ENCODE results near the gene SDHC.
A peak's percentile ranks its signal among the peaks of the same experiment; 100 is the strongest.

Gene SDHC

GRCh38 chr1:161324020-161324419 lies 9.8 kb downstream of the SDHC start:
- in situ Hi-C loops (cut with HindIII; ENCODE audit: low pct_unique_long_range_greater_than_20kb, low sequenced_read_pairs) = no loop called here
- DNase-seq (ENCODE audit: low read depth in 1 of 2, low spot score in 1 of 2) = no peak
- no peak for TF ChIP-seq JUND (IDR thresholded peaks at IDR 0.05; ENCODE audit: low read depth)

DNA sequence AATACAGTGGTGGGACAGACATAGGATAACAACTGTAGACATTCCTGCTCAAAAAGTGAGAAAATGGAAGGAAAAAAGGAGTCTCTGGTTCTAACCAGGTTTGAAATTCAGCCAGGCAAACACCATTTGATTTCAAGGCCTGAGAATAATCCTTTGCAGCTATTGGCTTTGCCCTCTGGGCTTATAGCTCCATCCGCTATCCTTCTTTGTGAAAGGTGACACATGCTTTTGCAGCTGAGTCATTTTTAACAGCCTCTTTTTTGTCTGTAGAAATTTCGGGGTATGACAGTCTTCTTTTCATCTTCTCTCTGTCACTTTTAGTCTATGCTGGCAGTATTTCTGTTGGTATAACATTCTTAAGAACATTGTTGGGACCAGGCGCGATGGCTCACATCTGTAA lies 16.2 kb downstream of the SDHC start:
- no peak for DNase-seq (ENCODE audit: low read depth in 1 of 2, low spot score in 1 of 2)
- in situ Hi-C loops (cut with HindIII; ENCODE audit: low pct_unique_long_range_greater_than_20kb, low sequenced_read_pairs) = no loop called here
- TF ChIP-seq JUND (IDR thresholded peaks at IDR 0.05; ENCODE audit: low read depth) = no peak

DNA sequence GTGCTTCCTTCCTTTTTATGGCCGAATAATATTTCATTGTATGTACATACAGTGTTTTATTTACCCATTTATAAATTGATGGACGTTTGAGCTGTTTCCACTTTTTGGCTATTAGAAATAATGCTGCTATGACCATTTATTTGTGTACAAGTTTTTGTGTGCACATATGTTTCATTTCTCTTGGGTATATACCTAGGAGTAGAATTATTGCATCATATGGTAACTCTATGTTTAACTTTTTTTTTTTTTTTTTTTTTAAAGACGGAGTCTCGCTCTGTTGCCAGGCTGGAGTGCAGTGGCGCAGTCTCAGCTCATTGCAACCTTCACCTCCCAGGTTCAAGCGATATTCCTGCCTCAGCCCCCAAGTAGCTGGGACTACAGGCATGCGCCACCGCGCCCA lies 19.0 kb downstream of the SDHC start:
- no peak for DNase-seq (ENCODE audit: low read depth in 1 of 2, low spot score in 1 of 2)
- no peak for TF ChIP-seq JUND (IDR thresholded peaks at IDR 0.05; ENCODE audit: low read depth)
- in situ Hi-C loops (cut with HindIII; ENCODE audit: low pct_unique_long_range_greater_than_20kb, low sequenced_read_pairs) = no loop called here

- in situ Hi-C loops (cut with HindIII; ENCODE audit: low pct_unique_long_range_greater_than_20kb, low sequenced_read_pairs) = no loop called here
- TF ChIP-seq JUND (IDR thresholded peaks at IDR 0.05; ENCODE audit: low read depth) = no peak
- no peak for DNase-seq (ENCODE audit: low read depth in 1 of 2, low spot score in 1 of 2)
Observed at GRCh38 chr1:161335796-161336195, 21.6 kb downstream of the SDHC start.

GRCh38 chr1:161342177-161342576 lies 28.0 kb downstream of the SDHC start:
- in situ Hi-C loops (cut with HindIII; ENCODE audit: low pct_unique_long_range_greater_than_20kb, low sequenced_read_pairs) = no loop called here

DNA sequence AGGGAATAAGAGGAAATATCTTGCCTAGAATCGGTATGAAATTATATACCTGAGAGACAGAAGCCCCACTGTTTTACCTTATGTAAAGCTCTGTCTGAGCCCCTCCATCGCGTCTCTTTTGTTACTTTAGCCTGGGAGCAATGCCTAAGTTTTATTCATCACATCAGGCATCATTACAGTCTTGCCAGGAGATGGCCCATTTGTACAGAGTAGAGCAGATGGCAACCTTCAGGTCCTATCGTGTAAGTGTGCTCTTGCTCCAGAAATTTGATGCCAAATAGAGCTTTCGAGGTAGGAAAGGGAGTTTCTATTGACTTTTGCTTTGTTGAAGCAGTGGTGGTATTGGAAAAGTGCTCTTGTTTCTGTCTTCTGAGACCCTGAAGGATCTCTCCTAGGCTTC lies 28.6 kb downstream of the SDHC start:
- DNase-seq (ENCODE audit: low read depth in 1 of 2, low spot score in 1 of 2) = no peak
- in situ Hi-C loops (cut with HindIII; ENCODE audit: low pct_unique_long_range_greater_than_20kb, low sequenced_read_pairs) = no loop called here
- TF ChIP-seq JUND (IDR thresholded peaks at IDR 0.05; ENCODE audit: low read depth) = no peak

More at GRCh38 chr1:161342177-161342576, 28.0 kb downstream of the SDHC start:
- DNase-seq (ENCODE audit: low read depth in 1 of 2, low spot score in 1 of 2) = no peak
- TF ChIP-seq JUND (IDR thresholded peaks at IDR 0.05; ENCODE audit: low read depth) = no peak

DNA sequence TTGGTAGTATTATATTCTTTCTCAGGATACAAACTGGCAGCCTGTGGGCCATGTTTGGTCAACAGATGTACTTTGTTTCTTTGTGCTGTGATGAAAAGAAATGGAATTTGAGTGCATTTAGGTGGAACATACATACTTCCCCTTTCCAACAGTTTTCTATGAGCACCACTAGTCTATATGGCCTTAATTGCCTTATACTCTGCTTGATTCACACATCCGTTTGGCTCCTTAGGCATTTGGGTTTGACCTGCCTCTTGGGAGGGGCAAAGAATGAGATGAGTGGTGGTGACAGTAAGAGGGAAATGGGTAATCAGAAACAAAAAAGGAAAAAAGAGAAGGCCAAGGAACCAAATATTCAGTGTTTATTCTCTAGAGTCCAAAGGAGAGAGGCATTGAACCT lies 36.5 kb downstream of the SDHC start:
- in situ Hi-C loops (cut with HindIII; ENCODE audit: low pct_unique_long_range_greater_than_20kb, low sequenced_read_pairs) = no loop called here
- DNase-seq (ENCODE audit: low read depth in 1 of 2, low spot score in 1 of 2) = no peak
- TF ChIP-seq JUND (IDR thresholded peaks at IDR 0.05; ENCODE audit: low read depth) = no peak

- no peak for TF ChIP-seq JUND (IDR thresholded peaks at IDR 0.05; ENCODE audit: low read depth)
- in situ Hi-C loops (cut with HindIII; ENCODE audit: low pct_unique_long_range_greater_than_20kb, low sequenced_read_pairs) = no loop called here
- DNase-seq (ENCODE audit: low read depth in 1 of 2, low spot score in 1 of 2) = no peak
Observed at GRCh38 chr1:161351482-161351881, 37.3 kb downstream of the SDHC start.

- in situ Hi-C loops (cut with HindIII; ENCODE audit: low pct_unique_long_range_greater_than_20kb, low sequenced_read_pairs) = no loop called here
- TF ChIP-seq JUND (IDR thresholded peaks at IDR 0.05; ENCODE audit: low read depth) = no peak
- no peak for DNase-seq (ENCODE audit: low read depth in 1 of 2, low spot score in 1 of 2)
Observed at GRCh38 chr1:161357073-161357472, 42.9 kb downstream of the SDHC start.

- no peak for TF ChIP-seq JUND (IDR thresholded peaks at IDR 0.05; ENCODE audit: low read depth)
- in situ Hi-C loops (cut with HindIII; ENCODE audit: low pct_unique_long_range_greater_than_20kb, low sequenced_read_pairs) = no loop called here
- DNase-seq (ENCODE audit: low read depth in 1 of 2, low spot score in 1 of 2) = no peak
Observed at GRCh38 chr1:161359291-161359690, 45.1 kb downstream of the SDHC start.

- no peak for DNase-seq (ENCODE audit: low read depth in 1 of 2, low spot score in 1 of 2)
- no peak for TF ChIP-seq JUND (IDR thresholded peaks at IDR 0.05; ENCODE audit: low read depth)
- in situ Hi-C loops (cut with HindIII; ENCODE audit: low pct_unique_long_range_greater_than_20kb, low sequenced_read_pairs) = no loop called here
Observed at GRCh38 chr1:161364332-161364731, 50.2 kb downstream of the SDHC start.

DNA sequence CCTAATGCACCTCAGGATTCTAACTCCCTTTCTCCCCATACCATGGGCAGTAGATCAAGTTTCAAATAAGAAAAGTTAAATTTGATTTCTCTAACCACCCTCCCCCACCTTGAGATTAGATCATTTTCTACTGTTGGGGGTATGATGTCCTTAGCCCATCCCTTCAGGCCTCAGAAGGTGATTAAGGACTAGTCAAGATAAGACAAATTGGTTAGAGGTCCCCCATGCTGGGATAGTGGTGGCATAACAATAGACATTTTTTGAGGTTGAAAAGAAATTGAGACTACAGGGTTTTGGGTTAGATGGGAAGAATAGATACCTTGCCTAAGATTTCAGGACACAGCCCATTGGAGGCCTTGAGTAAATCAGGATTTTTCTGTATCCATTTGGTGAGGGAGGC lies 51.0 kb downstream of the SDHC start:
- TF ChIP-seq JUND (IDR thresholded peaks at IDR 0.05; ENCODE audit: low read depth) = no peak
- DNase-seq (ENCODE audit: low read depth in 1 of 2, low spot score in 1 of 2) = no peak
- in situ Hi-C loops (cut with HindIII; ENCODE audit: low pct_unique_long_range_greater_than_20kb, low sequenced_read_pairs) = no loop called here

DNA sequence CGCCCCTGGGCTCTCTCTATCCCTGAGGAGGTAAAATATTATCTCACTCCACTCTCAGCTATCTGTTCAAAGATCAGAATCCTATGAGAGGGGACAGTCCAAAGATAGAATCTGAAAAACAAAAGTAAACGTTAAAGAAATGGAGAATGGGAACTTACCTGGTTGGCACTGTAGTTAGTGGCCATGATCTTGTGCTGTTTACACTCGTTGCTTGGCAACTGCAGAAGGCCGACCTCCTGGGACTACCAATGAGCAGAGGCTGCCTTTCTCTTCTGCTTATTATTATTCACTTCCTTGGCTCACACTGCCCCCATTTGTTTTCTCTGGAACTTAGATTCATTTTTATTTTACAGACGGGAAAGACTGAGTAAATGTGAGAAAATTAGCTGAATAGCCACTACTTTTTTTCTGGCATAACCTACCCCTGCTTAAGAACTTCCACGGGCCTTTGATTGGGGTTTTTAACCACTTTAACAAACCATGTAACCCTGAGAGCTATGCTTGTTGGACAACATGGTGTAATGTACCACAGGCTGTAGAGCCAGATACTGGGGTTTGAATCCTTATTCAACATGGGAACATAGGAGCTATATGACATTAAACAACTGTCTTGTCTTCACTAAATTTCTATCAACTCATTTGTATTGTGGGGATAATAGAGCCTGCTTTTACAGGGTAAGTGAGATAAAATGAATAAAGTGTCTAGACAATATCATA lies 53.7 kb downstream of the SDHC start, which contains the start of gene CFAP126:
TSS of gene CFAP126 (minus strand) at position 193 of the 717 bp plus-strand sequence. CDS start at position 185, 8 bp downstream.
- in situ Hi-C loops (cut with HindIII; ENCODE audit: low pct_unique_long_range_greater_than_20kb, low sequenced_read_pairs) = no loop called here
- no peak for TF ChIP-seq JUND (IDR thresholded peaks at IDR 0.05; ENCODE audit: low read depth)
- peak; percentile 84 to 89 for DNase-seq (ENCODE audit: low read depth in 1 of 2, low spot score in 1 of 2)

DNA sequence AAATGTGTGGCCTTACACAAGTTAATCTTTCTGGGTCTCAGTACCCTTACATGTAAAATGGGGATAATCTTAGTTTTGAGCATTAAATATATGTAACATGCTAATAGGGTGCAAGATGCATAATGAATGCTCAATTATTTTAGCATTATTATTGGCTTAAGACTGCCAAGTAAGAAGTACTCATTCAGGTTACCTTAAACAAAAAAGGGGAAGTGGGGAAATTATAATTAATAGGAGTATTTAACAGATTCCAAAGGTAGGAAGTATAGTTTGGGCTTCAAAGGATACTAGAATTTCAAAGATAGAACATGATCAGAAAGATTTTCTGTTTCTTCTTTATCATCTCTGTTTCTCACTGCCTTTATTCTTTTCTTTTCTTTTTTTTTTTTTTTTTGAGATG lies 59.3 kb downstream of the SDHC start:
- TF ChIP-seq JUND (IDR thresholded peaks at IDR 0.05; ENCODE audit: low read depth) = no peak
- DNase-seq (ENCODE audit: low read depth in 1 of 2, low spot score in 1 of 2) = no peak
- in situ Hi-C loops (cut with HindIII; ENCODE audit: low pct_unique_long_range_greater_than_20kb, low sequenced_read_pairs) = no loop called here

All from T47D (cell line).